Liver (tissue), 9 donors: ENCODE measurements around the gene AHDC1. TPM values are rescaled to one million over a fixed set of nuclear protein-coding genes. Genes with fewer than 3 reads are reported as not detected.
A peak's percentile ranks its signal among the peaks of the same experiment; 100 is the strongest.

Experiments used
- DNase-seq: peaks from one replicate; pipeline ENCODE4 v3.0.0-alpha.2; 2017; ENCODE audit warnings: low spot score
- H3K27ac ChIP-seq, 2 donors: one replicate each; pipeline ENCODE4 v1.7.0; 2013; ENCODE audit warnings: inconsistent platforms in 2 of 2, low read length in 2 of 2, control low read depth in 1 of 2, low read depth in 1 of 2, mild to moderate bottlenecking in 1 of 2
- H3K27me3 ChIP-seq, 4 donors: one replicate each; pipeline versions ENCODE4 v1.6.1 to v1.7.0; 2013; ENCODE audit warnings: low read length in 3 of 4, inconsistent platforms in 1 of 4, mild to moderate bottlenecking in 1 of 4, moderate library complexity in 1 of 4; ENCODE audit not compliant: control insufficient read depth in 4 of 4, insufficient read depth in 4 of 4
- H3K36me3 ChIP-seq, 4 donors: one replicate each; pipeline versions ENCODE4 v1.6.1 to v1.7.0; 2013; ENCODE audit warnings: low read length in 3 of 4, mild to moderate bottlenecking in 3 of 4, low read depth in 1 of 4, moderate library complexity in 1 of 4; ENCODE audit not compliant: control insufficient read depth in 4 of 4, insufficient read depth in 3 of 4
- H3K4me1 ChIP-seq, 4 donors: one replicate each; pipeline versions ENCODE4 v1.6.1 to v1.7.0; 2013; ENCODE audit warnings: low read length in 3 of 4, mild to moderate bottlenecking in 3 of 4, moderate library complexity in 1 of 4; ENCODE audit not compliant: control insufficient read depth in 4 of 4, insufficient read depth in 4 of 4
- H3K4me3 ChIP-seq, 3 donors: one replicate each; pipeline versions ENCODE4 v1.6.1 to v1.7.0; 2013; ENCODE audit warnings: low read length in 3 of 3, control low read depth in 1 of 3, low read depth in 1 of 3, mild to moderate bottlenecking in 1 of 3
- H3K9ac ChIP-seq, 2 donors: one replicate each; pipeline ENCODE4 v1.7.0; 2013; ENCODE audit warnings: low read length in 2 of 2, mild to moderate bottlenecking in 2 of 2, moderate library complexity in 2 of 2, control low read depth in 1 of 2, low read depth in 1 of 2
- H3K9me3 ChIP-seq, 4 donors: one replicate each; pipeline versions ENCODE4 v1.6.1 to v1.7.0; 2013; ENCODE audit warnings: low read length in 3 of 4; ENCODE audit not compliant: control insufficient read depth in 4 of 4
- ATF3 ChIP-seq: IDR thresholded peaks from 2 replicates; pipeline ENCODE4 v1.6.1; 2016; ENCODE audit warnings: antibody characterized with exemption
- CTCF ChIP-seq: fragments of 150-350 bp; IDR thresholded peaks from 2 replicates; pipeline ENCODE4 v1.5.1; 2017; ENCODE audit warnings: improper control_type of control experiment, low read depth, low read length; ENCODE audit not compliant: missing input control
- EGR1 ChIP-seq, 2 donors: IDR thresholded peaks; 2 replicates each; pipeline ENCODE4 v1.6.1; 2016 to 2018; ENCODE audit warnings: antibody characterized with exemption in 2 of 2, low read depth in 2 of 2
- FOXA1 ChIP-seq: IDR thresholded peaks from 2 replicates; pipeline ENCODE4 v1.6.1; 2016; ENCODE audit warnings: antibody characterized with exemption
- FOXA2 ChIP-seq: IDR thresholded peaks from 2 replicates; pipeline ENCODE4 v1.6.1; 2016; ENCODE audit warnings: antibody characterized with exemption
- GABPA ChIP-seq, 2 donors: IDR thresholded peaks in 1 of 2; conservative IDR thresholded peaks in 1 of 2; 2 replicates each; pipeline ENCODE4 v1.6.1; 2016; ENCODE audit warnings: antibody characterized with exemption in 2 of 2, mild to moderate bottlenecking in 1 of 2, moderate library complexity in 1 of 2
- HNF4A ChIP-seq, 2 donors: conservative IDR thresholded peaks; 2 replicates each; pipeline ENCODE4 v1.6.1; 2016; ENCODE audit warnings: antibody characterized with exemption in 2 of 2, mild to moderate bottlenecking in 2 of 2
- JUND ChIP-seq, 2 donors: IDR thresholded peaks; 2 replicates each; pipeline ENCODE4 v1.6.1; 2016; ENCODE audit warnings: antibody characterized with exemption in 2 of 2
- MAX ChIP-seq: IDR thresholded peaks from 2 replicates; pipeline ENCODE4 v1.6.1; 2016; ENCODE audit warnings: antibody characterized with exemption
- NR2F2 ChIP-seq: IDR thresholded peaks from 2 replicates; pipeline ENCODE4 v1.6.1; 2016; ENCODE audit warnings: antibody characterized with exemption
- RAD21 ChIP-seq, 2 donors: IDR thresholded peaks; 2 replicates each; pipeline ENCODE4 v1.6.1; 2016; ENCODE audit warnings: antibody characterized with exemption in 2 of 2, mild to moderate bottlenecking in 2 of 2
- REST ChIP-seq: IDR thresholded peaks from 2 replicates; pipeline ENCODE4 v1.6.1; 2016; ENCODE audit warnings: antibody characterized with exemption, mild to moderate bottlenecking
- RXRA ChIP-seq, 2 donors: IDR thresholded peaks; 2 replicates each; pipeline ENCODE4 v1.6.1; 2017 to 2018; ENCODE audit warnings: antibody characterized with exemption in 2 of 2, mild to moderate bottlenecking in 1 of 2
- SP1 ChIP-seq: IDR thresholded peaks from 2 replicates; pipeline ENCODE4 v1.6.1; 2018; ENCODE audit warnings: antibody characterized with exemption, mild to moderate bottlenecking
- ZBTB33 ChIP-seq: IDR thresholded peaks from 2 replicates; pipeline ENCODE4 v1.6.1; 2016; ENCODE audit warnings: antibody characterized with exemption
- WGBS: extraction: QIAGEN DNeasy Blood & Tissue Kit; methylation state at CpG from one replicate; pipeline ENCODE4 v1.1.7; 2013; 5-methylcytosine and 5-hydroxymethylcytosine counted together
- polyA plus RNA-seq, 2 donors: library from polyadenylated mRNA; stranded (reverse) in 1 of 2; unstranded in 1 of 2; fragments of 200-250 nt in 1 of 2; fragments of >200 nt in 1 of 2; fragmentation: Nextera tagmentation in 1 of 2; extraction: Ambion mirVana in 1 of 2; gene quantifications; one replicate each; pipeline versions ENCODE4 v1.2.1 to v1.2.3, GENCODE V29; 2013 to 2015
- total RNA-seq, 2 donors: library from RNA; depleted of rRNA; stranded (reverse); fragments of >200 nt; gene quantifications; one replicate each; pipeline ENCODE4 v1.2.3, GENCODE V29; 2014
- donor health status: healthy.
- donor health status: healthy.
- donor health status: healthy.
- donor health status: healthy.
- donor health status: healthy.

The AHDC1 gene
- total and polyA plus RNA-seq, 4 donors, result 2.4 to 6.5 (median 5.5) TPM

- no peaks in the 10 kb centered on the region for H3K9me3 ChIP-seq
- WGBS, result 80% methylated on average over 45 of the region's 45 CpGs
- H3K27ac ChIP-seq, result peak overlapping the region in 1 of 2 donors; percentile 54
- TF ChIP-seq NR2F2, result no peak
- TF ChIP-seq MAX, result no peak
- TF ChIP-seq ZBTB33, result no peak
- peak; percentile 85 for TF ChIP-seq HNF4A (conservative IDR thresholded peaks at IDR 0.05)
- TF ChIP-seq GABPA (IDR thresholded peaks at IDR 0.05 in 1 of 2, conservative IDR thresholded peaks at IDR 0.05 in 1 of 2), result no peak
- peak; percentile 49 for TF ChIP-seq SP1
- TF ChIP-seq RAD21 (IDR thresholded peaks at IDR 0.05), result no peak
- peak in 1 of 2 donors; percentile 31 for TF ChIP-seq RXRA (IDR thresholded peaks at IDR 0.05)
- TF ChIP-seq CTCF, result no peak
- no peak for TF ChIP-seq JUND (IDR thresholded peaks at IDR 0.05)
- no peak for TF ChIP-seq EGR1 (IDR thresholded peaks at IDR 0.05; ENCODE audit: low read depth in 2 of 2)
- no peak for TF ChIP-seq FOXA2
- no peak for TF ChIP-seq ATF3
- no peak overlapping the region for H3K4me3 ChIP-seq
- H3K9ac ChIP-seq, result no peak overlapping the region
- H3K36me3 ChIP-seq, result peaks cover 2 to 19% (median 10%) of the 10 kb centered on the region in 4 donors
- H3K27me3 ChIP-seq, result no peaks in the 10 kb centered on the region
- DNase-seq, result no peak
- H3K4me1 ChIP-seq, result peaks cover 0 to 10% (median 5%) of the 10 kb centered on the region in 4 donors
These were observed 54.9 kb downstream of the AHDC1 start for GRCh38 chr1:27548858-27549719.

- DNase-seq, result no peak
- Histone ChIP-seq H3K27ac (no peak overlapping the region), H3K9ac (no peak overlapping the region), H3K9me3 (no peaks in the 10 kb centered on the region), H3K4me1 (peaks cover 0 to 10% (median 5%) of the 10 kb centered on the region in 4 donors), H3K36me3 (peaks cover 2 to 19% (median 10%) of the 10 kb centered on the region in 4 donors), H3K4me3 (no peak overlapping the region), H3K27me3 (no peaks in the 10 kb centered on the region)
- WGBS, result 97% methylated on average over 39 of the region's 39 CpGs
- no peak for TF ChIP-seq SP1
- TF ChIP-seq REST, result no peak
- TF ChIP-seq FOXA2, result no peak
- no peak for TF ChIP-seq FOXA1
- TF ChIP-seq ZBTB33, result no peak
- TF ChIP-seq MAX, result no peak
- TF ChIP-seq EGR1 (IDR thresholded peaks at IDR 0.05; ENCODE audit: low read depth in 2 of 2), result no peak
- no peak for TF ChIP-seq ATF3
- no peak for TF ChIP-seq JUND (IDR thresholded peaks at IDR 0.05)
These were observed 55.6 kb downstream of the AHDC1 start for GRCh38 chr1:27548136-27548853.
